H1 (cell line): Measurements from ENCODE around the gene ATF3. TPM values are rescaled to one million over a fixed set of nuclear protein-coding genes. Genes with fewer than 3 reads are reported as not detected.

Source experiments
- CTCF ChIA-PET: fragments of 300-600 bp; sonication (Branson Sonifier 250); formaldehyde crosslinking; loops from one replicate; lab custom pipeline; 2021; ENCODE audit not compliant: partially characterized antibody; lab: Charles Lee
- POLR2A ChIA-PET: fragments of 300-600 bp; sonication (Branson Sonifier 250); formaldehyde crosslinking; loops from one replicate; lab custom pipeline; 2021; ENCODE audit warnings: inconsistent platforms; ENCODE audit not compliant: partially characterized antibody; lab: Charles Lee
- DNase-seq, 2 experiments: peaks; one replicate each; pipeline versions ENCODE4 v3.0.0 to v3.0.0-alpha.2; 2010 to 2022; ENCODE audit warnings: low spot score in 2 of 2, low read depth in 1 of 2, mixed read lengths in 1 of 2
- FAIRE-seq: peaks from 2 replicates; lab custom pipeline; 2011; peaks lifted over from hg19 to GRCh38; lab: Jason Lieb, UNC
- H2AFZ ChIP-seq: 2 replicates; pipeline ENCODE4 v1.8.1; 2012; ENCODE audit warnings: low read length, inconsistent platforms
- H2AK5ac ChIP-seq: 2 replicates; pipeline ENCODE4 v1.6.1; 2013; ENCODE audit warnings: low read depth, low read length
- H2BK120ac ChIP-seq: replicated peaks from 2 replicates; pipeline ENCODE3; 2013; ENCODE audit warnings: low read depth, low read length, inconsistent platforms
- H2BK12ac ChIP-seq: 2 replicates; pipeline ENCODE4 v1.6.1; 2013; ENCODE audit warnings: low read depth, low read length
- H2BK15ac ChIP-seq: 2 replicates; pipeline ENCODE4 v1.6.1; 2013; ENCODE audit warnings: low read length
- H2BK20ac ChIP-seq: 2 replicates; pipeline ENCODE4 v1.6.1; 2013; ENCODE audit warnings: low read length
- H2BK5ac ChIP-seq: 2 replicates; pipeline ENCODE4 v1.6.1; 2013; ENCODE audit warnings: low read depth, low read length
- H3K14ac ChIP-seq: 2 replicates; pipeline ENCODE4 v1.6.1; 2013; ENCODE audit warnings: inconsistent platforms; ENCODE audit not compliant: insufficient read length
- H3K18ac ChIP-seq: 2 replicates; pipeline ENCODE4 v1.6.1; 2013; ENCODE audit warnings: low read length; ENCODE audit errors: extremely low read depth
- H3K23ac ChIP-seq: 2 replicates; pipeline ENCODE4 v1.6.1; 2013; ENCODE audit warnings: inconsistent platforms; ENCODE audit not compliant: insufficient read length
- H3K23me2 ChIP-seq: 2 replicates; pipeline ENCODE4 v1.6.1; 2013; ENCODE audit warnings: low read depth, low read length
- H3K27ac ChIP-seq: 2 replicates; pipeline ENCODE4 v1.6.1; 2011; ENCODE audit warnings: low read depth, low read length, inconsistent platforms
- H3K27me3 ChIP-seq, 4 experiments: replicated peaks in 1 of 4; 1 replicate in 1 of 4; 2 replicates in 3 of 4; pipeline versions ENCODE4 v1.6.1 to v1.8.1; 2011 to 2013; ENCODE audit warnings: low read length in 3 of 4, mild to moderate bottlenecking in 3 of 4, inconsistent platforms in 2 of 4, mixed read lengths in 2 of 4, moderate library complexity in 1 of 4; ENCODE audit not compliant: control insufficient read depth in 3 of 4, insufficient read depth in 3 of 4; ENCODE audit errors: extremely low read depth in 1 of 4
- H3K36me3 ChIP-seq, 4 experiments: 2 replicates each; pipeline versions ENCODE4 v1.6.1 to v1.8.1; 2011 to 2013; ENCODE audit warnings: mild to moderate bottlenecking in 4 of 4, low read length in 3 of 4, moderate library complexity in 2 of 4, control low read depth in 1 of 4, inconsistent platforms in 1 of 4; ENCODE audit not compliant: insufficient read depth in 4 of 4, control insufficient read depth in 2 of 4
- H3K4ac ChIP-seq: replicated peaks from 2 replicates; pipeline ENCODE3; 2013; ENCODE audit warnings: low read length, low read depth, mixed read lengths, inconsistent platforms; ENCODE audit not compliant: insufficient read length
- H3K4me1 ChIP-seq, 4 experiments: replicated peaks in 1 of 4; 1 replicate in 1 of 4; 2 replicates in 3 of 4; pipeline versions ENCODE4 v1.6.1 to v1.8.1; 2011 to 2013; ENCODE audit warnings: low read length in 3 of 4, inconsistent platforms in 2 of 4, mixed read lengths in 1 of 4; ENCODE audit not compliant: insufficient read depth in 4 of 4, control insufficient read depth in 3 of 4
- H3K4me2 ChIP-seq, 2 experiments: 2 replicates each; pipeline versions ENCODE4 v1.6.1 to v1.8.1; 2011 to 2013; ENCODE audit warnings: low read depth in 2 of 2, low read length in 2 of 2, control low read depth in 1 of 2, inconsistent platforms in 1 of 2, mild to moderate bottlenecking in 1 of 2; ENCODE audit not compliant: insufficient read depth in 1 of 2
- H3K4me3 ChIP-seq, 4 experiments: fragments of 200-600, 300-600 bp in 1 of 4; sonication (generic), shearing (Covaris generic), sonication (Bioruptor Twin) in 1 of 4; 2 replicates each; pipeline versions ENCODE4 v1.5.1 to v1.8.1; 2011 to 2016; ENCODE audit warnings: low read length in 4 of 4, low read depth in 3 of 4, control low read depth in 2 of 4, inconsistent platforms in 2 of 4, mild to moderate bottlenecking in 2 of 4, mixed read lengths in 1 of 4, moderate library complexity in 1 of 4; ENCODE audit not compliant: insufficient read depth in 2 of 4; ENCODE audit errors: extremely low read depth in 1 of 4
- H3K56ac ChIP-seq: replicated peaks from 2 replicates; pipeline ENCODE3; 2013; ENCODE audit warnings: low read depth, mild to moderate bottlenecking, mixed read lengths, low read length, inconsistent platforms; ENCODE audit not compliant: insufficient read length
- H3K79me1 ChIP-seq: 2 replicates; pipeline ENCODE4 v1.6.1; 2013; ENCODE audit warnings: low read depth, low read length, control low read depth
- H3K79me2 ChIP-seq, 2 experiments: 2 replicates each; pipeline versions ENCODE4 v1.6.1 to v1.8.1; 2012 to 2013; ENCODE audit warnings: low read length in 2 of 2, mild to moderate bottlenecking in 2 of 2, inconsistent platforms in 1 of 2; ENCODE audit not compliant: insufficient read depth in 2 of 2, control insufficient read depth in 1 of 2
- H3K9ac ChIP-seq, 4 experiments: replicated peaks in 1 of 4; 1 replicate in 1 of 4; 2 replicates in 3 of 4; pipeline versions ENCODE4 v1.6.1 to v1.8.1; 2011 to 2013; ENCODE audit warnings: low read depth in 3 of 4, low read length in 3 of 4, control low read depth in 2 of 4, mild to moderate bottlenecking in 2 of 4, moderate library complexity in 2 of 4, inconsistent platforms in 1 of 4; ENCODE audit errors: extremely low read depth in 1 of 4
- H3K9me3 ChIP-seq, 2 experiments: 2 replicates each; pipeline versions ENCODE4 v1.6.1 to v1.8.1; 2012 to 2013; ENCODE audit warnings: mild to moderate bottlenecking in 2 of 2, moderate library complexity in 2 of 2, control low read depth in 1 of 2, inconsistent platforms in 1 of 2, low read depth in 1 of 2, low read length in 1 of 2, mixed read lengths in 1 of 2; ENCODE audit not compliant: insufficient read depth in 2 of 2
- H4K20me1 ChIP-seq, 2 experiments: replicated peaks in 1 of 2; 2 replicates each; pipeline versions ENCODE3 to v1.8.1; 2011 to 2013; ENCODE audit warnings: inconsistent platforms in 2 of 2, low read length in 2 of 2, mild to moderate bottlenecking in 1 of 2; ENCODE audit not compliant: insufficient read depth in 2 of 2, control insufficient read depth in 1 of 2
- H4K5ac ChIP-seq: 2 replicates; pipeline ENCODE4 v1.6.1; 2013; ENCODE audit warnings: low read length, low read depth, mixed read lengths, inconsistent platforms; ENCODE audit not compliant: insufficient read length
- H4K8ac ChIP-seq: 2 replicates; pipeline ENCODE4 v1.8.0; 2013; ENCODE audit warnings: mild to moderate bottlenecking, moderate library complexity, low read length, inconsistent platforms; ENCODE audit not compliant: insufficient read depth; ENCODE audit errors: extremely low read depth
- H4K91ac ChIP-seq: replicated peaks from 2 replicates; pipeline ENCODE3; 2013; ENCODE audit warnings: low read length, mixed read lengths, inconsistent platforms; ENCODE audit not compliant: insufficient read length
- CBX8 ChIP-seq: fragments of 300-800, 300-1000 bp; sonication (generic); IDR thresholded peaks from 2 replicates; pipeline ENCODE4 v1.7.1; 2016; ENCODE audit warnings: low read depth, low read length, borderline replicate concordance
- CHD2 ChIP-seq: IDR thresholded peaks from 2 replicates; pipeline ENCODE4 v1.6.1; 2012; ENCODE audit warnings: low read length, improper control_type of control experiment
- CREB1 ChIP-seq: IDR thresholded peaks from 2 replicates; pipeline ENCODE4 v1.6.1; 2012; ENCODE audit warnings: inconsistent platforms
- CTBP2 ChIP-seq: IDR thresholded peaks from 2 replicates; pipeline ENCODE4 v1.7.0; 2011; ENCODE audit warnings: borderline replicate concordance, mild to moderate bottlenecking, moderate library complexity, mixed read lengths, low read length; ENCODE audit not compliant: insufficient read depth, insufficient read length
- EGR1 ChIP-seq: IDR thresholded peaks from 2 replicates; pipeline ENCODE4 v1.6.1; 2011; ENCODE audit warnings: low read depth, low read length, borderline replicate concordance
- HDAC2 ChIP-seq, 2 experiments: fragments of 300-600 bp in 1 of 2; sonication (generic) in 1 of 2; IDR thresholded peaks; 2 replicates each; pipeline ENCODE4 v1.6.1; 2011 to 2012; ENCODE audit warnings: low read depth in 2 of 2, low read length in 2 of 2, mild to moderate bottlenecking in 2 of 2, moderate library complexity in 2 of 2, borderline replicate concordance in 1 of 2, inconsistent platforms in 1 of 2
- POLR2A ChIP-seq, 2 experiments: IDR thresholded peaks; 1 replicate in 1 of 2; 2 replicates in 1 of 2; pipeline ENCODE4 v1.6.1; 2011; ENCODE audit warnings: low read depth in 2 of 2, low read length in 2 of 2, mild to moderate bottlenecking in 2 of 2; ENCODE audit errors: control extremely low read depth in 1 of 2
- USF2 ChIP-seq: IDR thresholded peaks from 2 replicates; pipeline ENCODE4 v1.6.1; 2011; ENCODE audit warnings: low read length, improper control_type of control experiment
- WGBS, 2 experiments: shearing (Covaris generic) in 1 of 2; methylation state at CpG; one replicate each; pipeline versions ENCODE4 v1.1.6 to v1.1.7; 2013 to 2015; ENCODE audit warnings: low lambda C conversion rate in 2 of 2, mixed read lengths in 2 of 2, inconsistent platforms in 1 of 2, low coverage in 1 of 2, missing lambda C conversion rate in 1 of 2; ENCODE audit not compliant: insufficient replicate concordance in 2 of 2, insufficient coverage in 1 of 2, insufficient read length in 1 of 2; ENCODE audit errors: extremely low coverage in 1 of 2, missing lambda C conversion rate in 1 of 2; 5-methylcytosine and 5-hydroxymethylcytosine counted together
- polyA plus RNA-seq, 7 experiments: library from polyadenylated mRNA; depleted of rRNA in 3 of 7; stranded (reverse) in 5 of 7; unstranded in 2 of 7; fragments of >200 nt in 5 of 7; fragments of 200-250 nt in 2 of 7; gene quantifications; 1 replicate in 5 of 7; 2 replicates in 1 of 7; 4 replicates in 1 of 7; pipeline versions ENCODE4 v1.2.1 to v1.2.3, GENCODE V29; 2011 to 2013; ENCODE audit warnings: missing spikeins in 2 of 7, mixed read lengths in 2 of 7
- total RNA-seq: library from RNA; stranded (reverse); fragmentation: NEBNext Ultra II Directional; extraction: Animal tissue kit (Norgen Biotek cat#: 25700); gene quantifications from 2 replicates; pipeline ENCODE4 v1.2.1, GENCODE V29; 2021

The ATF3 gene
- total and polyA plus RNA-seq, 2 of the 8 experiments (the other 6 are each of a cell fraction or from before 2014, with no cell fraction given) = 12.2 to 27.7 TPM

GRCh38 chr1:212585210-212585609 is 23.4 kb upstream of the ATF3 start:
- H3K56ac ChIP-seq = no peak overlapping the region
- H2BK120ac ChIP-seq = no peak overlapping the region
- no peaks in the 10 kb centered on the region for H3K36me3 ChIP-seq
- no peak overlapping the region for H3K14ac ChIP-seq
- POLR2A ChIA-PET = interaction anchor here (1.7 kb wide), 1 partner anchor 23 kb away, joined by 8 read pairs; the partner anchor contains the start of gene ATF3
- no peaks in the 10 kb centered on the region for H3K79me1 ChIP-seq
- H3K4me3 ChIP-seq = no peak overlapping the region
- H4K20me1 ChIP-seq = no peaks in the 10 kb centered on the region
- H2AFZ ChIP-seq = no peak overlapping the region
- H3K27me3 ChIP-seq = no peaks in the 10 kb centered on the region
- DNase-seq = no peak
- H4K5ac ChIP-seq = no peak overlapping the region
- no peak overlapping the region for H2BK5ac ChIP-seq
- H2BK12ac ChIP-seq = no peak overlapping the region
- no peak overlapping the region for H3K27ac ChIP-seq
- TF ChIP-seq CHD2 = no peak
- no peak for TF ChIP-seq CTBP2
- TF ChIP-seq CREB1 = no peak
- TF ChIP-seq POLR2A (IDR thresholded peaks at IDR 0.05; ENCODE audit: control extremely low read depth in 1 of 2, low read depth in 2 of 2, low read length in 2 of 2) = no peak
- TF ChIP-seq CBX8 = no peak
- no peak for TF ChIP-seq HDAC2 (IDR thresholded peaks at IDR 0.05; ENCODE audit: borderline replicate concordance in 1 of 2, low read depth in 2 of 2, low read length in 2 of 2)
- TF ChIP-seq EGR1 = no peak
- no peak for TF ChIP-seq USF2
- H3K9me3 ChIP-seq = no peaks in the 10 kb centered on the region
- H3K23me2 ChIP-seq = no peaks in the 10 kb centered on the region
- 96% methylated on average over 3 of the region's 6 CpGs; no CpG with 5 or more reads in 1 of the 2 experiments for WGBS, 2 experiments
- FAIRE-seq = no peak
- H2BK15ac ChIP-seq = no peak overlapping the region
- no peak overlapping the region; the same call in 1 of the 2 replicates for H4K8ac ChIP-seq
- CTCF ChIA-PET = interaction anchor here (0.9 to 1.5 kb wide), 3 partner anchors 46 to 84 kb away, joined by 3 to 4 read pairs (median 3); no protein-coding TSS in a partner anchor
- H2BK20ac ChIP-seq = no peak overlapping the region
- peaks cover 0 to 9% (median 5%) of the 10 kb centered on the region in 4 experiments; a peak in 4 of 7 replicates for H3K4me1 ChIP-seq
- no peak overlapping the region for H3K9ac ChIP-seq
- H3K18ac ChIP-seq = no peak overlapping the region
- no peak overlapping the region for H2AK5ac ChIP-seq
- H3K4me2 ChIP-seq = no peak overlapping the region
- H3K23ac ChIP-seq = no peak overlapping the region
- H4K91ac ChIP-seq = no peak overlapping the region
- H3K4ac ChIP-seq = no peak overlapping the region
- no peaks in the 10 kb centered on the region for H3K79me2 ChIP-seq
